Suprapubic skin (tissue), 4 donors: ENCODE measurements around the gene CDKN2B-AS1. TPM values are rescaled to one million over a fixed set of nuclear protein-coding genes. Genes with fewer than 3 reads are reported as not detected.

Experiments used
- DNase-seq, 2 donors: peaks; one replicate each; pipeline ENCODE4 v3.0.0-alpha.2; 2019; ENCODE audit warnings: low spot score in 2 of 2
- H3K27ac ChIP-seq: fragments of 200-600 bp; sonication (generic); one replicate; pipeline ENCODE4 v1.5.1; 2019
- H3K27me3 ChIP-seq: fragments of 200-600 bp; sonication (generic); one replicate; pipeline ENCODE4 v1.5.1; 2019
- H3K36me3 ChIP-seq: fragments of 200-600 bp; sonication (generic); one replicate; pipeline ENCODE4 v1.5.1; 2019
- H3K4me1 ChIP-seq: fragments of 200-600 bp; sonication (generic); one replicate; pipeline ENCODE4 v1.5.1; 2019
- H3K4me3 ChIP-seq: fragments of 200-600 bp; sonication (generic); one replicate; pipeline ENCODE4 v1.5.1; 2019; ENCODE audit warnings: mild to moderate bottlenecking
- H3K9me3 ChIP-seq: fragments of 200-600 bp; sonication (generic); one replicate; pipeline ENCODE4 v1.5.1; 2019
- EP300 ChIP-seq: sonication (generic); formaldehyde crosslinking; IDR thresholded peaks from one replicate; pipeline ENCODE4 v1.6.1; 2017; ENCODE audit warnings: antibody characterized with exemption
- POLR2A ChIP-seq, 2 donors: fragments of 450-650 bp; IDR thresholded peaks; one replicate each; pipeline ENCODE4 v1.6.1; 2017; ENCODE audit warnings: antibody characterized with exemption in 2 of 2, mild to moderate bottlenecking in 2 of 2, moderate library complexity in 2 of 2
- POLR2AphosphoS5 ChIP-seq, 3 donors: sonication (generic); formaldehyde crosslinking; IDR thresholded peaks; one replicate each; pipeline ENCODE4 v1.6.1; 2017; ENCODE audit warnings: antibody characterized with exemption in 3 of 3
- WGBS: methylation state at CpG from one replicate; pipeline ENCODE4 v1.1.5; 2018; 5-methylcytosine and 5-hydroxymethylcytosine counted together
- total RNA-seq, 4 donors: library from RNA; depleted of rRNA; stranded (reverse); fragments of >200 nt; gene quantifications; one replicate each; pipeline ENCODE4 v1.1.0, GENCODE V29; 2016
- TF ChIP-seq, protein P1 (sequence below), 2 donors: fragments of 200-600 bp in 1 of 2; fragments of 450-650 bp in 1 of 2; sonication (generic) in 1 of 2; IDR thresholded peaks; one replicate each; pipeline ENCODE4 v1.5.1; 2016 to 2019; ENCODE audit warnings: antibody characterized with exemption in 2 of 2, mild to moderate bottlenecking in 1 of 2, moderate library complexity in 1 of 2

Gene CDKN2B-AS1
- total RNA-seq, 4 donors from 2014 or later: 0.59 TPM; not detected in 3

DNA sequence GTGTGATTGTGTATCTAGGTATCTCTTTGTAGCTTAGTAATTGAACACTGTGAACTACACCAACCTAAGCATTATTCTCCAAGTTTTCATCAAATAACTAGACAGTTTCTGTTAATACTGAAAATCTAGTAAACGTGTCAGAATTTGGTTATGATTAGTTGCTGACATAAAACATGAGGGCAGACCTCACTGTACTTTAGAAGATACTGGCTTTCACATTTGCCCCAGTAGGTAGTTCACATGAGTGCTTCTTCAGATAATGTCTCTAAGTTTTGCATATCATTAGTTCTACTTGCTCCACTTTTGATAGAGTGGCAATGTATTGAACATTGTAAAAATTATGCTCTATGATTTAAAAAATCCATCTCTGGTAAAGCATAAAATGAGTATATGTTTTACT lies 7.4 kb downstream of the CDKN2B-AS1 start:
- no peak for DNase-seq
- 54% methylated on average over 1 of the region's 1 CpG for WGBS
- peaks cover 12% of the 10 kb centered on the region for H3K4me1 ChIP-seq
- TF ChIP-seq EP300 (no peak), POLR2AphosphoS5 (IDR thresholded peaks at IDR 0.05) (no peak), POLR2A (IDR thresholded peaks at IDR 0.05) (no peak)
- TF ChIP-seq, protein P1, sequence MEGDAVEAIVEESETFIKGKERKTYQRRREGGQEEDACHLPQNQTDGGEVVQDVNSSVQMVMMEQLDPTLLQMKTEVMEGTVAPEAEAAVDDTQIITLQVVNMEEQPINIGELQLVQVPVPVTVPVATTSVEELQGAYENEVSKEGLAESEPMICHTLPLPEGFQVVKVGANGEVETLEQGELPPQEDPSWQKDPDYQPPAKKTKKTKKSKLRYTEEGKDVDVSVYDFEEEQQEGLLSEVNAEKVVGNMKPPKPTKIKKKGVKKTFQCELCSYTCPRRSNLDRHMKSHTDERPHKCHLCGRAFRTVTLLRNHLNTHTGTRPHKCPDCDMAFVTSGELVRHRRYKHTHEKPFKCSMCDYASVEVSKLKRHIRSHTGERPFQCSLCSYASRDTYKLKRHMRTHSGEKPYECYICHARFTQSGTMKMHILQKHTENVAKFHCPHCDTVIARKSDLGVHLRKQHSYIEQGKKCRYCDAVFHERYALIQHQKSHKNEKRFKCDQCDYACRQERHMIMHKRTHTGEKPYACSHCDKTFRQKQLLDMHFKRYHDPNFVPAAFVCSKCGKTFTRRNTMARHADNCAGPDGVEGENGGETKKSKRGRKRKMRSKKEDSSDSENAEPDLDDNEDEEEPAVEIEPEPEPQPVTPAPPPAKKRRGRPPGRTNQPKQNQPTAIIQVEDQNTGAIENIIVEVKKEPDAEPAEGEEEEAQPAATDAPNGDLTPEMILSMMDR (IDR thresholded peaks at IDR 0.05): no peak
- no peak overlapping the region for H3K27ac ChIP-seq
- H3K36me3 ChIP-seq: no peaks in the 10 kb centered on the region
- H3K4me3 ChIP-seq: no peak overlapping the region
- peaks cover 58% of the 10 kb centered on the region for H3K27me3 ChIP-seq
- no peaks in the 10 kb centered on the region for H3K9me3 ChIP-seq

DNA sequence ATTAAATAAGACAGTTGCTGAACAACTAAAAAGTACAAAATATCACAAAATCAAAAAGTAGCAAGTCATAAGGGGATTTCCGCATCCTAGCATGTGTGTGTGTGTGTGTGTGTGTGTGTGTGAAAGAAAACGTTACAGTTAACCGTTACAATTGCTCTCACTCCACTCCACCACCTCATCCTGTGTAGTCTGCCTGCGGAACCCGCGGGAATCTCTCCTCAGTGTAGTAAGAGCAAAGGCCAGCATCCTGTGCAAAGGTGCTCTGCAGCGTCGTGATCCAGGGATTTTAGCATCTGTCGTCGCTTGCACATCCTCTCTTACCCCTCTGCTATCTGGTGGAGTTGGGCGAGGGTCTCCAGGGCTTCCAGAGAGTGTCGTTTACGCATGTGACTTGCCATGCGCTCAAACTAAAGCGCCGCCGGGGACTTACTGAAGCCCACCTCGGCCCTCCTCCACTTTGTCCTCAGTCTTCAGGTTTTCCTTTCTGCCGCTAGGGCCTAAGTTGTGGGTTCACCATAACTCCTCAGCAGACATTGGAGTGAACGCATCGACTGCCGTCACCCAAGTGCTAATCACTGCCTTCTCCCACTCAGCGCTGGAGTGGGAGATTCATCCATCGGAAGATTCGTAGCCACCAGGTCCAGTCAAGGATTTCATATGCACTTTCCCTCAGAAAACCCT lies 10.6 kb downstream of the CDKN2B-AS1 start:
- Histone ChIP-seq H3K27ac (no peak overlapping the region), H3K4me3 (peak overlapping the region; percentile 30)
- WGBS: 41% methylated on average over 25 of the region's 25 CpGs

DNA sequence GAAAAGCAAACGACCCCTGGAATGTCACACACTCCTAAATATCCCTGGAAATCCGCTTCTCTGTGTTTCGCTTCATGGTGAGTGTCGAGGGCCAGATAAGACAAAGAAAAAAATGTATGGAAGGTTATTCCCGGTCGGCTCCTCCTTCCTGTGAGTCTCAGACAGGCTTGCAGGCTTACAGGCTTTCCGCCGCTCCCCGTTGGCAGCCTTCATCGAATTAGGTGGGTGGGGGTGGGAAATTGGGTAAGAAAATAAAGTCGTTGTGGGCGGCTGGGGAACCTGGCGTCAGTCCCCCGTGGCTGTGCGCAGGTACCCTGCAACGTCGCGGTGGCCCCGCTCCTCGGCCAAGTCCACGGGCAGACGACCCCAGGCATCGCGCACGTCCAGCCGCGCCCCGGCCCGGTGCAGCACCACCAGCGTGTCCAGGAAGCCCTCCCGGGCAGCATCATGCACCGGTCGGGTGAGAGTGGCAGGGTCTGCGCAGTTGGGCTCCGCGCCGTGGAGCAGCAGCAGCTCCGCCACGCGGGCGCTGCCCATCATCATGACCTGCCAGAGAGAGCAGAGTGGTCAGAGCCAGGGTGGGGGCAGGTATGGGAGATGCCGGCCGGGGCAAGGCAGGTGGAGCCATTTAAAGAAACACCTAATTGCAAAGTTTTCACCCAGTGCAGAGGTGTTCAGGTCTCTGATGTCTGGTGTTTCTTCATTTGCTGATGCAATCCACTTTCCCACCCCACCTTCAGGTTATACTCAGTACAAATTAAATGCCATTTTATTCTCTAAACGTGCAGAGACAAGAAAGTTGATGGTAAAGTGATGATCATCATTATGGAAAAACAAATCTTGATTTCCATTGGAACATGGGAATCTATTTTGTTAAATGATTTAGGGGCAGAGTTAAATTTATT lies 11.4 kb downstream of the CDKN2B-AS1 start:
- H3K9me3 ChIP-seq: no peaks in the 10 kb centered on the region
- H3K27ac ChIP-seq: no peak overlapping the region
- H3K36me3 ChIP-seq: no peaks in the 10 kb centered on the region
- peak in 1 of 2 donors; percentile 54 for DNase-seq
- TF ChIP-seq POLR2A (IDR thresholded peaks at IDR 0.05) (no peak), POLR2AphosphoS5 (IDR thresholded peaks at IDR 0.05) (no peak), EP300 (no peak)
- TF ChIP-seq, protein P1 (IDR thresholded peaks at IDR 0.05): no peak
- H3K4me3 ChIP-seq: peak overlapping the region; percentile 30
- H3K4me1 ChIP-seq: peaks cover 38% of the 10 kb centered on the region
- peaks cover 64% of the 10 kb centered on the region for H3K27me3 ChIP-seq
- 21% methylated on average over 21 of the region's 44 CpGs for WGBS

More for the DNA sequence above, 10.6 kb downstream of the CDKN2B-AS1 start:
- Histone ChIP-seq H3K9me3 (no peaks in the 10 kb centered on the region), H3K27me3 (peaks cover 67% of the 10 kb centered on the region), H3K4me1 (peaks cover 32% of the 10 kb centered on the region), H3K36me3 (no peaks in the 10 kb centered on the region)
- peak in 1 of 2 donors; percentile 48 for DNase-seq
- TF ChIP-seq POLR2A (IDR thresholded peaks at IDR 0.05): no peak
- TF ChIP-seq, protein P1 (IDR thresholded peaks at IDR 0.05): no peak
- TF ChIP-seq EP300: no peak
- no peak for TF ChIP-seq POLR2AphosphoS5 (IDR thresholded peaks at IDR 0.05)

DNA sequence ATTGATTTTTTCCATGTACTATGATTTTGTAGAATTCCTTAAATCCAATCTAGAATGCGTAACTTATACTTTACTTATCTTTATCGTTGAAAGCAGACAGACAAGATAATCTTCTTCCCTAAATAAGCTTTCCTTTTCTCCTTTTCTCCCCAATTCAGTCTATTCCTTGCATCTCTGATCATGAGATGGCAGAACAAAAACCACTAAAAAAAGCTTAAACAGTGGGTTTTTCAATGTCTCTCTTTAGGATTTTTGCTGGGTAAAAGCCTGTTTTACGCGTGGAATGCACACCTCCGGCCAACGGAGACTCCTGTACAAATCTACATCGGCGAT lies 13.8 kb downstream of the CDKN2B-AS1 start:
- TF ChIP-seq POLR2AphosphoS5 (IDR thresholded peaks at IDR 0.05) (no peak), EP300 (no peak), POLR2A (IDR thresholded peaks at IDR 0.05) (no peak)
- TF ChIP-seq, protein P1 (IDR thresholded peaks at IDR 0.05): no peak
- Histone ChIP-seq H3K36me3 (no peaks in the 10 kb centered on the region), H3K27ac (peak overlapping the region; percentile 79), H3K9me3 (no peaks in the 10 kb centered on the region), H3K27me3 (peaks cover 44% of the 10 kb centered on the region), H3K4me1 (peaks cover 38% of the 10 kb centered on the region), H3K4me3 (peak overlapping the region; percentile 55)
- WGBS: 8% methylated on average over 8 of the region's 8 CpGs
- no peak for DNase-seq
